Esophagus squamous epithelium (tissue), 4 donors: ENCODE data around the gene ABCA12.

Experiments used
- CTCF ChIP-seq, 6 experiments: fragments of 450-650 bp in 4 of 6; fragments of 200-600 bp in 2 of 6; sonication (generic) in 2 of 6; IDR thresholded peaks; one replicate each; pipeline ENCODE4 v1.5.1; 2016 to 2019; ENCODE audit warnings: antibody characterized with exemption in 6 of 6, mild to moderate bottlenecking in 4 of 6, moderate library complexity in 4 of 6
- POLR2A ChIP-seq, 4 donors: fragments of 450-650 bp; IDR thresholded peaks; one replicate each; pipeline ENCODE4 v1.6.1; 2017; ENCODE audit warnings: antibody characterized with exemption in 4 of 4, mild to moderate bottlenecking in 4 of 4, moderate library complexity in 3 of 4

- TF ChIP-seq CTCF (IDR thresholded peaks at IDR 0.05) (no peak), POLR2A (IDR thresholded peaks at IDR 0.05) (no peak)
Observed at GRCh38 chr2:215032153-215032552, 106.3 kb downstream of the ABCA12 start.
